Gastrocnemius medialis (tissue), 4 donors: ENCODE results near the gene IDUA.

Experiments
- POLR2A ChIP-seq, 2 donors: fragments of 450-650 bp; IDR thresholded peaks; one replicate each; pipeline ENCODE4 v1.6.1; 2017; ENCODE audit warnings: antibody characterized with exemption in 2 of 2, mild to moderate bottlenecking in 2 of 2, moderate library complexity in 2 of 2
- TF ChIP-seq, protein P1 (sequence below), 5 experiments: fragments of 450-650 bp in 3 of 5; fragments of 200-600 bp in 2 of 5; sonication (generic) in 2 of 5; IDR thresholded peaks in 4 of 5; conservative IDR thresholded peaks in 1 of 5; 1 replicate in 4 of 5; 2 replicates in 1 of 5; pipeline ENCODE4 v1.5.1; 2016 to 2019; ENCODE audit warnings: antibody characterized with exemption in 5 of 5, mild to moderate bottlenecking in 3 of 5, moderate library complexity in 3 of 5

GRCh38 chr4:1036095-1036494 lies 49.3 kb downstream of the IDUA start:
- TF ChIP-seq, protein P1, sequence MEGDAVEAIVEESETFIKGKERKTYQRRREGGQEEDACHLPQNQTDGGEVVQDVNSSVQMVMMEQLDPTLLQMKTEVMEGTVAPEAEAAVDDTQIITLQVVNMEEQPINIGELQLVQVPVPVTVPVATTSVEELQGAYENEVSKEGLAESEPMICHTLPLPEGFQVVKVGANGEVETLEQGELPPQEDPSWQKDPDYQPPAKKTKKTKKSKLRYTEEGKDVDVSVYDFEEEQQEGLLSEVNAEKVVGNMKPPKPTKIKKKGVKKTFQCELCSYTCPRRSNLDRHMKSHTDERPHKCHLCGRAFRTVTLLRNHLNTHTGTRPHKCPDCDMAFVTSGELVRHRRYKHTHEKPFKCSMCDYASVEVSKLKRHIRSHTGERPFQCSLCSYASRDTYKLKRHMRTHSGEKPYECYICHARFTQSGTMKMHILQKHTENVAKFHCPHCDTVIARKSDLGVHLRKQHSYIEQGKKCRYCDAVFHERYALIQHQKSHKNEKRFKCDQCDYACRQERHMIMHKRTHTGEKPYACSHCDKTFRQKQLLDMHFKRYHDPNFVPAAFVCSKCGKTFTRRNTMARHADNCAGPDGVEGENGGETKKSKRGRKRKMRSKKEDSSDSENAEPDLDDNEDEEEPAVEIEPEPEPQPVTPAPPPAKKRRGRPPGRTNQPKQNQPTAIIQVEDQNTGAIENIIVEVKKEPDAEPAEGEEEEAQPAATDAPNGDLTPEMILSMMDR (IDR thresholded peaks at IDR 0.05 in 4 of 5, conservative IDR thresholded peaks at IDR 0.05 in 1 of 5) = no peak
- no peak for TF ChIP-seq POLR2A (IDR thresholded peaks at IDR 0.05)
